NCI-H146 (cell line): ENCODE results near the gene CCIN.
"Not testable (repeated sequence)": the region's sequence is repeated elsewhere in the genome, so short reads cannot be mapped to it uniquely, and the experiment has no call there.

Experiments
- DNase-seq: peaks from one replicate; lab custom pipeline; 2025; lab: John Stamatoyannopoulos, UW

Gene CCIN

DNA sequence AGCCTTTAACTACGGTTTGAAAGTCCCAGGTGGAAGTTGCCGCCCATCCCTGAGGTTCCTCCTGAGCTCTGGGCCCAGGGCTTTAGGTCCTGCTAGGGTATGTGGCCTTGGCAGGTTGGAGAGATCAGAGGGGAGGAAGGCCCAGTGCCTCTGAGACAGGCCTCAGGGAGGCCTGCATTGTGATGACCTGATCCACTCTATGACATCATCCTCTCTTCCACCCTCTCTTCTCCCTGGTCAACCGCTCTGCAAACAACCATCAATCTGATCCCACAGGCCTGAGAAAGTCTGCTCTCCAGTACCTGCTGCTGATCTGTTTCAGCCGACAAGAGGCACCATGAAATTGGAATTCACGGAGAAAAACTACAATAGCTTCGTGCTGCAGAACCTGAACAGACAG lies at the start of gene CCIN:
Gene CCIN, plus strand, starts transcription at position 223 of the 400 bp plus-strand sequence. Its CDS starts 115 bp downstream, at position 338.
- DNase-seq: no peak

DNA sequence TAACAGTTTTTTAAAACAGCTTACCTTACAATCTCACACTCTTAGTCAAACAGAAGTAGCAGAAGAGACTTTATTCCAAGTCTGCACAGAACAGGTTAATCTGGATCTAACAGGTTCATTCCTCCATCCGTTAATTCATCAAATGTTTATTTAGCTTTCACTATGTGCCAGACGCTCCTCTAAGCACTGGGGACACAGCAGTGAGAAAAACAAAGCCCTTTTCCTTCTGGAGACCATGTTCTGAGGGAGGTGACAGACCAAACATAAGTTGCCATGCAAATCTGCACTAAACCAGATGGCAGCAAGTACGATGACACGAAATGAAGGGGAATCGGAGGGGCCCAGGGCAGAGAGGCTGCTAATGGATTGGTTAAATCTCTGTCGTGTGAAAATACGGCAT lies 49.7 kb upstream of the CCIN start:
- no peak for DNase-seq

- no peak for DNase-seq
These were observed 48.5 kb upstream of the CCIN start for GRCh38 chr9:36120705-36121104.

DNA sequence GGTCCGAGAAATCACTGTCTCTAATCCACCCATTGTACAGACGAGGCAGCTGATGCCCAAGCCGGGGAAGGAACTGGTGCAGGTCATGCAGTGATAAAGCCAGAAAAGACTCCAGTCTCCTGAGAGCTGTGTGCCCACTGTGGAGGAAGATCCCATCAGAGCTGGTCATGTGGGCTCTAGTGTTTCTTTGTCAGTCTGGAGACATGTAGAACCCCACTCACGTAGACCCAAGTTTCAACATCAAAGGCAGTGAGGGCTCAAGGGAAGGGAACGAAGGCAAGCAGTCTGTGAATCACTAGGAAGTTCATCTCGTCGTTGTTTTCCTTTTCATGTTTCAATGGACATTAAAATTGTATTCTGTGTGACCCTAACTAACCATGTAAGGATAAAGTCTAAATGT lies 47.2 kb upstream of the CCIN start:
- no peak for DNase-seq

DNA sequence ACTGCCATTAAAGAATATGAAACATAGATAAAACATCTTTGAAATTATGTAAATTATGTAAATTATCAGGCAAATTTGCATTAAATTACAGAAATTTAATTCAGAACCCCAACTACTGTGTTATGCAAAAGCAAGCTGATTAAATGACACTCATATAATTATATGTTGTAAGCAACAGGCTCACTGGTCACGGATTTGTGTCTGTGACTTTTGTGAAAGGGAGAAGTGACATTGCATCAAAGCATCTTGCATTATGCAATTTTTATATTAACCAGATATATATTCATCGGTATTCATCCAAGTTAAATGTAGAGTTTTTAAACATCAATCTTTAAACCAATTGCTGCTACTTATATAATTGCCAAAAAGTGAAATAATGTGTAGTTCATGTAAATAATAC lies 45.7 kb upstream of the CCIN start:
- no peak for DNase-seq

GRCh38 chr9:36125062-36125855 lies 43.9 kb upstream of the CCIN start:
- no peak for DNase-seq

GRCh38 chr9:36126016-36126730 lies 43.0 kb upstream of the CCIN start:
- DNase-seq: no peak

DNA sequence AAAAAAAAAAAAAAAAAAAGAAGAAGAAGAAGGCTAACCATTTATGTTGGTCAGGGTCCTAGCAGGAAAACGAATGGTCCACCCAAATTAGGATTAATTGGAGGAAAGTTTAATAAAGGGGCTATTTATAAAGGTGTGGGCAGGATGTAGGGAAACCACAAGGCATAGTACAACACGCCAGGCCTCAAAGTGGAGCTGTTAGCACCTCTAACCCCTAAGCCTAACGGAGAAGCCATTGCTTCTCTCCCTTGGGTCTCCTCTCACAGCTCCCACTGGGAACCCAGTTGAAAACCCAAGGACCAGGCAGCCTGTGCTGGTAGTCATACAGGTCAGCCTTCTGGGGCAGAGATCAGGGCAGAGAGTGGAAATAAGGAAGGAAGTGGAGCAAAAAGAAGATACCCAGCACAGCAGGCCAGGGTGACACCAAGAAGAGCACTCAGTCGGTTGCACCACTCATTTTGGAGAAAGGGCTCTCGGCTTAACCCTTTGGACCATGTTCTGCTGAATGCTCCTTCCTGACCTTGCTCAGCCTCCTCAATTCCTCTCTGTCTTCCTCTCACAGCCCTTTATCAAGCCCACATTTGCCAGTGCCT lies 41.4 kb upstream of the CCIN start:
- DNase-seq: no peak

- DNase-seq: no peak
These were observed 40.8 kb upstream of the CCIN start for GRCh38 chr9:36128349-36128748.

DNA sequence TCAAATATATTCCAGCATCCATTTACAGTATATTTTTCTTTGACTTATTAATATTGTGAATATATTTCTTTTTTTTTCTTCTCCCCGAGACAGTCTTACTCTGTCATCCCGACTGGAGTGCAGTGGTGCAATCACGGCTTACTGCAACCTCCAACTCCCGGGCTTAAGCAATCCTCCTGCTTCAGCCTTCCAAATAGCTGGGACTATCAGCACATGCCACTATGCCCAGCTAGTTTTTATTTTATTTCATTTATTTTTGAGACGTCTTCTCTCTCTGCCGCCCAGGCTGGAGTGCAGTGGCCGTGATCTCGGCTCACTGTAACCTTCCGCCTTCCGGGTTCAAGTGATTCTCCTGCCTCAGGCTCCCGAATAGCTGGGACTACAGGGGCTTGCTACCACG lies 40.0 kb upstream of the CCIN start:
- DNase-seq: no peak

- not testable (repeated sequence) for DNase-seq
These were observed 37.5 kb upstream of the CCIN start for GRCh38 chr9:36131666-36132065.

GRCh38 chr9:36132086-36132485 lies 37.1 kb upstream of the CCIN start:
- DNase-seq: no peak

- DNase-seq: no peak
These were observed 34.3 kb upstream of the CCIN start for GRCh38 chr9:36134761-36135505.

DNA sequence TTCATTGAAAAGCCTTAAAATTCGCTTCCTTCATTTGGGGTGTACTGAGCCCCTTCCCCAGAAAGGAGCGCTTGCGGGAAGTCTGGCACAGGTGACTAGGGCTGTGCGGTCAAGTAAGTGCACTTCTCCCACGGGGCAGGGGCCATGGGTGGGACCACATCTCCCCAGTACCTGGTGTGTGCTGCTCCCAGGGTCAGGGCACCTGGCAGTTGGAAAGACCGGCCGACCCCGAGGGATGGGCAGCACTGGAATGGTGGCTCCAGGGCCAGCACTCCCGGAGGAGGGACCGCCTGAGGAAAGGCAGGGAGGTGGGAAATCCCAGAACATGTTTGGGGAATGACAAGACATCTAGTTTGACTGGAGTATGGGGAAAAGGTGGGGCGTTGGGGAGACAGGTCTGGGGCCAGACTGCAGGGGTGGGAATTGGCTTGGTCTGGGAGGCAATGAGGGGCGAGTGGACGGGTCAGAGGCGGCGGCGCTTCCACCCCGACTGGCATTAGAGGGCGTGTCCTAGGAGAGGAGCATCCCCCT lies 33.4 kb upstream of the CCIN start:
- DNase-seq: no peak

GRCh38 chr9:36136272-36136893 lies 32.8 kb upstream of the CCIN start, which contains the start of gene GLIPR2:
TSS of gene GLIPR2 (plus strand) at chr9:36136733. CDS start at chr9:36136779, 46 bp downstream.
- peak; percentile 62 for DNase-seq

DNA sequence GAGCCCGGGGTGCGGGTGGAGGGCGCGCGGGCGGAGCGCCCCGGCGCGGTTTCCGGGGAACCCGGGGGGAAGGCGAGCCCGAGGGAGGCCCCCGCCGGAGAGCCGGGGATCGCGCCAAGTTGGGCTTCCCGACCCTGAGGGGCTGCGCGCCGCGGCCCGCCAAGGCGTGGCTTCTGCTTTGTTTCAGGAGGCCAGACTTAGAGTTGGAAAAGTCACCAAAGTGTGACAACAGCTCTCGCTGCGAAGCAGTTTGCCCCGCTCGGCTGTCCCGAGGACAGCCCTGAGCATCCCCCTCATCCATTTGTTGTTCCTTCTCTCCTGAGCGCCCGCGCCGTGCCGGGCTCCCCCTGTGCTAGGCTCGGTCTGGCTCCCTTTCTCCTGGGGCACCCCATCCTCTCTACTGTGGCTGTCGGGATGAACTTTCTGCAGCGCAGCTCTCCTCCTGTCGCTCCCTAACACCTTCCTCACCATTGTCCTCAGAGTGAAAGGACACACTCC lies 32.2 kb upstream of the CCIN start:
- no peak for DNase-seq

DNA sequence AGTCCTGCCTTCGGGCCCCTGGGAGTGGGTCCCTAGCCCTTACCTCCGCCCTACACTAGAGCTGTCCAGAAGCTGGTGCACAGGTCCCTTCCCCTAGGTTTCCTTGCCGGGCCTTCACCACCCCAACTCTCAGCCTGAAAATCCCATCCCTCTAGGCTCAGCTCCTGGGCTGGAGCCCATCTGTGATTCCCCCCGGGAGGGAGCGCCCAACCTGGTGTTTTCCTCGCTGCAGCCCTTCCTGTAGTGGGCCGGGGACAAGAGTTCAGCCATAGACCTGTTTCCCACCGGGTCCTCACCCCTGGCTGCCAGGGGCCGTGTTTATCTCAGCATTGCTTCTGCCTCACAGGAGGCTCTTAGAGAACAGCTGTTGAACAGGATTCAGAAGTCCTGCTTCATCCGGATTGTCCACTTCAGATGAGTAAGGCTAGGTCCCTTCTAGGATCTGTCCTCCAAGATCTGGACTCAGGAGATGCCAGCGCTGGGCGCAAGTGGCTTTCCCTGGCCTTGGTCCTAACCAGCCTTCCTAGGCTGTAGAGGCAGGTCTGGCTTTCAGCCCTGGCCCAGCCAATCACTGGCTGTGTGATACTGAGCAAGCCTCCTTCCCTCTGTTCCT lies 31.7 kb upstream of the CCIN start:
- DNase-seq: no peak

- no peak for DNase-seq
These were observed 30.7 kb upstream of the CCIN start for GRCh38 chr9:36138496-36138895.

GRCh38 chr9:36138901-36139300 lies 30.3 kb upstream of the CCIN start:
- DNase-seq: no peak

GRCh38 chr9:36140086-36141084 lies 28.8 kb upstream of the CCIN start:
- no peak for DNase-seq
